Activated CD8-positive, alpha-beta memory T cell treated with anti-CD3 and anti-CD28 coated beads, Interleukin-2, amount 50 U/mL, for 1 hour (primary cell): Measurements from ENCODE around the gene ABCF3.
A peak's percentile ranks its signal among the peaks of the same experiment; 100 is the strongest.

Source experiments
- DNase-seq: peaks from one replicate; pipeline ENCODE4 v3.0.0-alpha.2; 2020; ENCODE audit errors: extremely low read depth

The ABCF3 gene

GRCh38 chr3:184168363-184169120 lies 17.5 kb upstream of the ABCF3 start:
- no peak for DNase-seq

DNA sequence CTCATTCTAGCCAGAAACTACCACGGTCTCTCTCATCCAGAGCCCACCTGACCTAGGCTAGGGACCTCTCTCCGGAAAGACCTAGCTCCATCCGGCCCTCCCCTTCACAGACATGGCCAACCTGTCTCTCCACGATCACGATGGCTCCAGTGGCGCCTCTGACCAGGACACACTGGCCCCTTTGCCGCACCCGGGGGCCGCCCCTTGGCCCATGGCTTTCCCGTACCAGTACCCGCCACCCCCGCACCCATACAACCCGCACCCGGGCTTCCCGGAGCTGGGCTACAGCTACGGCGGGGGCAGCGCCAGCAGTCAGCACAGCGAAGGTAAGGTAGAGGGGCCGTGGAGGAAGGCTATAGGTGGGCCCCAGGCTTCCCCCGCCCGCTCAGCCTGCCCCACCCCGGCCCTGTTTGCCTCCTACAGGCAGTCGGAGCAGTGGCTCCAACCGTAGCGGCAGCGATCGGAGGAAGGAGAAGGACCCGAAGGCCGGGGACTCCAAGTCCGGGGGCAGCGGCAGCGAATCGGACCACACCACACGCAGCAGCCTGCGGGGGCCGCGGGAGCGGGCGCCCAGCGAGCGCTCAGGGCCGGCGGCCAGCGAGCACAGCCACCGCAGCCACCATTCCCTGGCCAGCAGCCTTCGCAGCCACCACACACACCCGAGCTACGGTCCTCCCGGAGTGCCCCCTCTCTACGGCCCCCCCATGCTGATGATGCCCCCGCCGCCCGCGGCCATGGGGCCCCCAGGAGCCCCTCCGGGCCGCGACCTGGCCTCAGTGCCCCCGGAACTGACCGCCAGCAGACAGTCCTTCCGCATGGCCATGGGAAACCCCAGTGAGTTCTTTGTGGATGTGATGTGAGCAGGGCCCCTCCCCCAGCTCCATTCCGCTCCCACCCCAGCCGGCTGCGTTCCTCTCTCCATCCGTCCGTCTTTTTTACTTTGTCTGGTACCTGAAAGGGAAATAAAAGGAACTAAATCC lies 15.8 kb upstream of the ABCF3 start:
- no peak for DNase-seq

- DNase-seq: no peak
These were observed 14.4 kb upstream of the ABCF3 start for GRCh38 chr3:184171562-184171961.

- DNase-seq: no peak
These were observed 13.2 kb upstream of the ABCF3 start for GRCh38 chr3:184172681-184173373.

DNA sequence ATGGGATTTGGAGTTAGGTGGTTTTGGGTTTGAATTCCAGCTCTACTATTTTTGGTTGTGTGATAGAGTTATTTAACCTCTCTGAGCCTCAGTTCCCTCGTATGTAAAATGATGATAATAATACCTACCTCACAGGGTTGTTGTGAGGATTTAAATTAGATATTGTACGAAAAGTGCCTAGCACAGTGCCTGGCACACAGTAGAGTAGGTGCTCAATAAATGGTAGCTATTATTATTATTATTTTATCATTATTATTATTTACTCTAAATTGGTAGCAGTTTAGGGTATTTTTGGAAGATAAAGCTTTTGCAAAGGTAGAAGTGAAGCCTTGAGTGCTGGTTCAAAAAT lies 12.7 kb upstream of the ABCF3 start:
- no peak for DNase-seq

DNA sequence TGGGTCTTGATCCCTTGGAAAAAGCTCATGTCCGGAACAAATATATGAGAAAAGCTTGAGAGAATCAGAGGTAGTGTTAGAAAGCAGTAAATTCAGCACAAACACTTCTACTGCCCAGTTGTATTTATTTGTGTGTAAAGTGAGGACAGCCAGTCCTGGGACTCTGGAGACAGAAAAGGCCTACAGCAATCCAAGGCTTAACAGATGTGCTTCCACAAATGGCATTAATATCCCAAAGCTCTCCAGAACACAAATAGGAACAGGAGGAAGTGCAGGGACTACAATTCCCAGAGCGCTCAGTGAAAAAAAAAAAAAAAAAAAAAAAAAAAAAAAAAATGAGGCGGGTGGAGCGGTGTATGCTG lies 11.7 kb upstream of the ABCF3 start:
- no peak for DNase-seq

- DNase-seq: peak; percentile 92
These were observed 11.1 kb upstream of the ABCF3 start, which contains the start of gene AP2M1 for GRCh38 chr3:184174646-184175492. Gene AP2M1 (plus strand): TSS chr3:184174855. CDS start chr3:184176994, 2,139 bp downstream.

GRCh38 chr3:184175506-184175905 lies 10.5 kb upstream of the ABCF3 start:
- no peak for DNase-seq

- DNase-seq: no peak
These were observed 10.0 kb upstream of the ABCF3 start for GRCh38 chr3:184175981-184176376.

- no peak for DNase-seq
These were observed 9.3 kb upstream of the ABCF3 start for GRCh38 chr3:184176377-184177330.

- no peak for DNase-seq
These were observed 8.7 kb upstream of the ABCF3 start for GRCh38 chr3:184177331-184177731.

GRCh38 chr3:184177767-184178306 lies 8.2 kb upstream of the ABCF3 start:
- no peak for DNase-seq

- no peak for DNase-seq
These were observed 7.4 kb upstream of the ABCF3 start for GRCh38 chr3:184178521-184179138.

GRCh38 chr3:184180165-184180564 lies 5.8 kb upstream of the ABCF3 start:
- no peak for DNase-seq

GRCh38 chr3:184181596-184181995 lies 4.4 kb upstream of the ABCF3 start:
- no peak for DNase-seq

DNA sequence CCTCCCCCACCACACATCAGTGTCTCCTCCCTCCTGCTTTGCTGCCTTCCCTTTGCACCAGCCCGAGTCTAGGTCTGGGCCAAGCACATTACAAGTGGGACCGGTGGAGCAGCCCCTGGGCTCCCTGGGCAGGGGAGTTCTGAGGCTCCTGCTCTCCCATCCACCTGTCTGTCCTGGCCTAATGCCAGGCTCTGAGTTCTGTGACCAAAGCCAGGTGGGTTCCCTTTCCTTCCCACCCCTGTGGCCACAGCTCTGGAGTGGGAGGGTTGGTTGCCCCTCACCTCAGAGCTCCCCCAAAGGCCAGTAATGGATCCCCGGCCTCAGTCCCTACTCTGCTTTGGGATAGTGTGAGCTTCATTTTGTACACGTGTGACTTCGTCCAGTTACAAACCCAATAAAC lies 2.3 kb upstream of the ABCF3 start:
- DNase-seq: no peak

GRCh38 chr3:184184546-184185230 lies 1.3 kb upstream of the ABCF3 start:
- DNase-seq: no peak

DNA sequence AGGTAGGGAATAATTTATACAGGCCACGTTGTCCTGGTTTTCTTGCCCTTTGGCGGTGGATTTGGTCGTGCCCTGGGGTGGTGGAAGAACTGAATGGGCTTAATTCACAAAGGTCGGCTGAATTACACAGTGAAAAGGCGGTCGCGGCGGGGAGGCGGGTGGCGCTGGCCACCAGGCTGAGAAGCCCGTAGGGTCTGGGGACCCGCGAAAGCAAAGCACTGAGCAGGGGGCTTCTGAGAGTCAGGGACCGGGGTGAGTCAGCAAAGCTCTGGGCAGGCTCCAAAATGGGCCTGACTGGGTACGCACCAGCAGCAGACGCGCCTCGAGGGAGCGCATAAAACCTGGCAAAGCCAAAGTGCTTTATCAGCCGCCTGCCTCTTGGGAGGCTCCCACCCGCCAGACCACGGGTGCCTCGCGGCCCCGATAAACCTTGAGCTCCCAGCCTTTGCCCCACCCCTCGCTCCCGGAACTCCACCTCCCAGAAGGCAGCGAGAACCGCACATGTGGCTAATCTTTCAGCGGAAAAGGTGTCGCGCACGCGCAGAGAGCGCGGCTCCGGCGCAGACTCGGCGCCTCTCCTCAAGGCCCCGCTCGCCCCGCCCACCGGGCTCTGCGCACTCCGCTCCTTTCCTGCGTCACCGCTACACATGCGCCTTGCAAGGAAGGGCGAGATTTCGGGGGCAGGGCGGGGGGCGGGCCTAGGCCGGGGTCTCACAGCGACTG lies 377 bp upstream of the ABCF3 start:
- DNase-seq: peak; percentile 97
